KOPT-K1 (cell line): ENCODE measurements around the gene KLF9.
"Not testable (repeated sequence)": the region's sequence is repeated elsewhere in the genome, so short reads cannot be mapped to it uniquely, and the experiment has no call there.

Experiments used
- H3K27ac ChIP-seq: fragments of 200-600 bp; sonication (generic); 2 replicates; pipeline ENCODE4 v1.5.1; 2016; ENCODE audit warnings: antibody characterized with exemption, mild to moderate bottlenecking, low read depth, low read length; ENCODE audit not compliant: poor library complexity, severe bottlenecking
- H3K36me3 ChIP-seq: fragments of 200-600 bp; sonication (generic); 2 replicates; pipeline ENCODE4 v1.5.1; 2017; ENCODE audit warnings: antibody characterized with exemption, mild to moderate bottlenecking, low read length, moderate library complexity; ENCODE audit not compliant: insufficient read depth
- H3K9me3 ChIP-seq: fragments of 200-600 bp; sonication (generic); 2 replicates; pipeline ENCODE4 v1.5.1; 2017; ENCODE audit warnings: antibody characterized with exemption, low read length, mild to moderate bottlenecking; ENCODE audit not compliant: insufficient read depth, poor library complexity, severe bottlenecking

The KLF9 gene

DNA sequence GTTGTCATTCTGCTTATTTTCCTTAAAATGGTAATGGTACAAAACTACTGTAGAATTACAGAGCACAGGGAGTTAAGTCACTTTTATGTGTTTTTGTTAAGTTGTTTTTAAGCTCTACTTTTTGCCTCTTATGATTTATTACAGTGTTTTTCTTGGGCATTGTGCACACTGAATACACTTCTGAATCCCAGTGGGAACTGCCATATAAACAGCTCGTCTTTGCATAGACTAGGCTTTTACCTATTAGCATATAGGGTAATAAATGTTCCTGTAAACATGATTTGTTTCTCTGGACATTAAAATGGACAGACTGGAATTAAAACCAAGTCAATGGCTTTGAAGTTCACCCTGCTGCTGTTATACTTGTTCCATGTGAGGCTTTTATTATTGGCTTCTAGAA lies 12.2 kb downstream of the KLF9 start:
- Histone ChIP-seq H3K9me3 (no peaks in the 10 kb centered on the region), H3K27ac (no peak overlapping the region), H3K36me3 (no peaks in the 10 kb centered on the region)

DNA sequence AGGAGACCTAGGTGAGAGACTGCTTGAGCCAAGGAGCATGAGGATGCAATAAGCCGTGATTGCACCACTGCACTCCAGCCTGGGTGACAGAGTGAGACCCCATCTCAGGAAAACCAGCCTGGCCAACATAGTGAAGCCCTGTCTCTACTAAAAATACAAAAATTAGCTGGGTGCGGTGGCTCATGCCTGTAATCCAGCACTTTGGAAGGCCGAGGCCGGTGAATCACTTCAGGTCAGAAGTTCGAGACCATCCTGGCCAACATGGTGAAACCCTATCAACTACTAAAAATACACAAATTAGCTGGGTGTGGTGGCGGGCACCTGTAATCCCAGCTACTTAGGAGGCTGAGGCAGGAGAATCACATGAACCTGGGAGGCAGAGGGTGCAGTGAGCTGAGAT lies 13.2 kb downstream of the KLF9 start:
- not testable (repeated sequence) for H3K36me3 ChIP-seq, H3K27ac ChIP-seq, H3K9me3 ChIP-seq

DNA sequence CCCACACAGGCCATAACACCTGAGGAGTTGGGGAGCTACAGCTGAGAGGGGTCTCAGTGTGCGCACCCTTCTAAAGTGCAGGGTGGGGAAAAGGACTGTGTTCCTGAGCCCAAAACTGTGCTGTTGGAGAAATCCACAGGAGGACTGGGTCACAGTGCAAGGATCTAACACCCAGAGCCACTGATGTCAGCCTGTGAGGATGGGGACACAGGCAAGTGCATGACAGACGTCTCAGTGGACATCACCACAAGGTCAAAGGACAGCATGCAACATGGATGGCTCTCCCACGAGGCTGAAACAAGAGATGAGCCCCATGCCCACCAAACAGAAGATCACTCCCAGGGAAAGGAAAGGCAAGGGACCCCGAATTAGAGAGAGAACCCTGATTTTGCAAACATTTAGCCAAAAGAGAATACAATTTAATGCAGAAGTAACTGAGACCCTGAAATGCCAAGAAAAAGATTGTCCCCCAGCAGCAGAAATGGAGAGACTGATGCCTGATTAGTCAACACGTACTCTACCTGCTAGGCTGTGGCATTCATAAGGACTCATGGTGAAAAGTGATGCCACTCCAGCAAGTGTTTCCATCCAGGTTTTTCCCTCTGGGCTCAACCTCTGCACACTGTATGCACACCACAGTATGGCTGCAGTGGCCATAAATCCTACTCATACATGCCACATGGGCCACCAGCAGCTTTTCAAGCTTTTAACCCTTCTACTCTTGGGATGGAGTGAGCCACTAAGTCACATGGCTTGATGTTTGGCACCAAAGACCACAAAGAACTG lies 14.2 kb downstream of the KLF9 start:
- Histone ChIP-seq H3K9me3 (no peaks in the 10 kb centered on the region), H3K27ac (no peak overlapping the region)

DNA sequence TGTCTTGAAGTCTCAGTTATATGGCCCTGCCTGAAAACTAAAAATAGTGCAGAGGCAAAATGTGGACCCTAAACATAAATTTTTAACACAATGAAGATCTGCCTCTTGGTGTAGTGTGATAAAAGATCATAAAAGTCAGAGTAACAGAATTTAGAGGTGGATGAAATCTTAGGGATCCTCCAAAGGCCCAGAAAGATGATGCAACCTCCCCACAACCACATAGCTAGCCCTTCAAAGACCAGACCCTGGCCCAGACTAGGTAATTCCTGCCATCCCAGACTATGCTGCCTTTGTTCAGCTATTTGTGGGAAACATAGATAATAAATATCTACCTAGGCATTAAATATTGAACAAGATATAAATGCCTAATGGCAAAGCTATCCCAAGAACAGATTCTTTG lies 15.3 kb downstream of the KLF9 start:
- Histone ChIP-seq H3K9me3 (no peaks in the 10 kb centered on the region), H3K36me3 (no peaks in the 10 kb centered on the region), H3K27ac (no peak overlapping the region)

More for the DNA sequence above, 14.2 kb downstream of the KLF9 start:
- H3K36me3 ChIP-seq = no peaks in the 10 kb centered on the region

DNA sequence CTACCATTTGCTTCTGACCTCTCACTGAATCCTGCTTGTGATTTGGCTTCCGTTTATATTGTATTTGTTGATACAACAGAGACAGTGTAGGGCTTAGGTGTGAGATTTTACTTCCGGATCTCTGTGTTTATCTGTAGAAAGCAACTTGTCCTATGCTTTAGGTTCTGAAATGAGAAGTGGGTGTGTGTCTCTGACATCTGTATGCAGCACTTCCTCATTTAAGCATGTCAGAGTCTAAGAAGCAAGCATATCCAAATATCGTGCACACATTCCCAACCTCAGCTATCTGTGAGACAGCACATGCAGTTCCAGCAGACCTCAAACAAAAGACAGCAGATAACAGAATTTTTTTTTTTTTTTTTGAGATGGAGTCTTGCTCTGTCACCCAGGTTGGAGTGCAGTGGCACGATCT lies 16.3 kb downstream of the KLF9 start:
- H3K27ac ChIP-seq = no peak overlapping the region
- H3K36me3 ChIP-seq = no peaks in the 10 kb centered on the region
- no peaks in the 10 kb centered on the region for H3K9me3 ChIP-seq

DNA sequence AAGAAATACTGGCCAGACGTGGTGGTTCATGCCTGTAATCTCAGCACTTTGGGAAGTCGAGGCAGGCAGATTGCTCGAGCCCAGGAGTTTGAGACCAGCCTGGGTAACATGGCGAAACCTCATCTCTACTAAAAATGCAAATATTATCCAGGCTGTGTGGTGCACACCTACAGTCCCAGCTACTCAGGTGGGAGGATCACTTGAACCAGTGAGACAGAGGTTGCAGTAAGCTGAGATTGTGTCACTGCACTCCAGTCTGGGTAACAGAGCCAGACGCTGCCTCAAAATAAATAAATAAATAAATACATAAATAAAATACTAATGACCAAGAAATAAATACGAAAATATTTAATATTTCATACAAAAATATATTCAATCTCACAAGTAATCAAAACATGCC lies 18.8 kb downstream of the KLF9 start:
- Histone ChIP-seq H3K9me3 (no peaks in the 10 kb centered on the region), H3K27ac (no peak overlapping the region), H3K36me3 (no peaks in the 10 kb centered on the region)

DNA sequence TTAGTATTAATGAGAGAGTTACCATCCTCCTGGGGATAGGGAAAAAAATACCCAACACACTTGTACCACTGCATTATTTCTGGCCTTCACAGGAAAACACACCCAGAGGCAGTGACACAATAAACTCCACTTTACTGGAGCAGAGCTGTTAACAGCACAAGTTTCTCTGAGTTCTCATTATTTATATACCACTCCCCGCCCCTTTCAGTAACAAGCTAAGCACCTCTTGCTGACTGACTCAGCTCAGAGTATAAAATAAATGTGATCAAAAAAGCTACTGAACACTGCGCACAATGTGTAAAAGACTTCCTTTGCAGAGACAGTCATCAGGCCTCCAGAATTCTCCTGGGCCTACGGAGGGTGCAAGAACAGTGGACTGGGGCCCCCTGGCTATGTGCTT lies 21.6 kb downstream of the KLF9 start:
- H3K9me3 ChIP-seq = no peaks in the 10 kb centered on the region
- H3K36me3 ChIP-seq = no peaks in the 10 kb centered on the region
- no peak overlapping the region for H3K27ac ChIP-seq

DNA sequence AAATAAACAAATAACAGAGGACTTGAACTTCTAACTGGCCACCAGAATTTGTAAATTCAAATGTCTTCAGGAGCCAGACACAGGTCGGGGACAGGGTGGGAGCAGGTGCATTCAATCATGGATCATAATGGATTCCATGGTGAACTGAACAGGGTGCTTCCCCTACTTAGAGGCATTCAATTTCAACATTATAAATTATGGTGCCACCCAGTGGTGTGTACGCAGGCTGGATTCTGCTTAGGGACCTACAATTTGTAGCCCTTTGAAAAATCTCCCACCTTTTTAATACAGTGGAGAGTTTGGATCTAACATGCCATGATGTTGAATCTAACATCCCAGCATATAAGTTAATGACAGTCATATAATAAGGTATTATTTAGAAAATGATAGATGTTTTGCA lies 22.3 kb downstream of the KLF9 start:
- Histone ChIP-seq H3K36me3 (no peaks in the 10 kb centered on the region), H3K27ac (no peak overlapping the region), H3K9me3 (no peaks in the 10 kb centered on the region)

DNA sequence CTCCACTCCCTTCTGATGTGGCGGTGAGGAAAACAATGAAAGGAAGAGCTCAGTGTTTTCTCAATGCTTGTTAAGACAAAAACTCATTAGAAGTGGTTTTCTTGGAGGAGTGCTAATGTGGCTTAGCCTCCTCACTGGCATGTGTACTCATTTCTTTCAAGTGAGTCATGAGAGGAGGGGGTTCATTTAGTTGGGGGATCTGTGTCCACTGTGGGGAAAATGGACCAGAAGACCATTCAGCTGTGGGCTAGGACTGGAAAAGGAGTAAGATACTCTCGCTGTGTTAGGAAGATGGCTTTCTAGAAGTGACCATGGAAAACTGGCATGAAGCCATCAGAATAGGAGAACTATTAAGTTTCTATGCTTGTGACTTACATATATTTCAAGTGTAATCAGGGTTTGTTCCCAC lies 23.5 kb downstream of the KLF9 start:
- H3K9me3 ChIP-seq = no peaks in the 10 kb centered on the region
- H3K27ac ChIP-seq = no peak overlapping the region
- H3K36me3 ChIP-seq = no peaks in the 10 kb centered on the region

DNA sequence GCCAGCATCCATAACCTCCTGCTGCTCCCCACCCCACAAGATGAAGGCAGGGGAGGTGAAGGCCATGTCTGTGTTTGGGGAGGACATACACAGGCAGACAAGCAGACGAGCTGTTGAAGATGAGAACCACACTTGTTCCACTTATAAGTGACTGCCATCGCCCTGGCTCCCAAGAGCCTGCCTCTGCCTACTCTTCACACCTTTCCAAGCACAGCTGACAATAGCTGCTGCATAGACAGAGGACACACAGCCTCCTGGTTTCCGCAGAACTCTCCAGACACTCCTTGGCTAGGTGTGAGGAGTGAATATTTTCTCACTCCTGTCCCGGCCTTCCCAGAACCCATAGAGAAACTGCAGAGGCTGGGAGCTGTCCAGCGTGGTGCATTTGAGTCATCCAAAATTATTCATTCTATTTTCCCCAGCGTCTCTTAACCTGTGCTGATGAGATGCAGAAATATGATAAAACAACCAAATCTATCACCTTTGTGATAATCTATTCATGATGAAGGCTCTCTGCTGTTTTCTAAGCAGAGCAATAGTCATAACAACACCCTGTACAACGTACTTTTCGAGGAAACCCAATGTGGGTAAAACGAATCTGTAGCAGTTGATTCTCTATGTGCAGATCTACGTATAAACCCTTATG lies 24.7 kb downstream of the KLF9 start:
- H3K9me3 ChIP-seq = no peaks in the 10 kb centered on the region
- no peaks in the 10 kb centered on the region for H3K36me3 ChIP-seq
- H3K27ac ChIP-seq = no peak overlapping the region

DNA sequence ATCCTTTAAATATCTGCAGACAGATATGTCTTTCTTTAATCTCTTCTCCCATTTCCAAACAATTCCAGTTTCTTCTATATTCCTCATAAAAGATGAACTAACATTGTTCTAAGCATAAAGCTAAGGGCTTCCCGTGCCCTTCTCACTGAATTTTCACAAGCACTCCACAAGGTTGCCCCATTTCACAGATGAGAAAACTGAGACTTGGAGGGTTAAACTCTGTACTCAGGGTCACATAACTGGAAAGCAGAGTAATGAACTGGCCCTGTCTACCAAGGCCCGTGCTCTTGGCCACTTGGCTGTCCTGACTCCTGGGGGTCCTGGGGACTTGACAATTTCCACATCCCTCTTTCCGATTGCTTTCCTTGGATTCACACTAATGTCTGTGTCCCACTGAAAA lies 25.3 kb downstream of the KLF9 start:
- no peak overlapping the region for H3K27ac ChIP-seq
- no peaks in the 10 kb centered on the region for H3K36me3 ChIP-seq
- H3K9me3 ChIP-seq = no peaks in the 10 kb centered on the region

DNA sequence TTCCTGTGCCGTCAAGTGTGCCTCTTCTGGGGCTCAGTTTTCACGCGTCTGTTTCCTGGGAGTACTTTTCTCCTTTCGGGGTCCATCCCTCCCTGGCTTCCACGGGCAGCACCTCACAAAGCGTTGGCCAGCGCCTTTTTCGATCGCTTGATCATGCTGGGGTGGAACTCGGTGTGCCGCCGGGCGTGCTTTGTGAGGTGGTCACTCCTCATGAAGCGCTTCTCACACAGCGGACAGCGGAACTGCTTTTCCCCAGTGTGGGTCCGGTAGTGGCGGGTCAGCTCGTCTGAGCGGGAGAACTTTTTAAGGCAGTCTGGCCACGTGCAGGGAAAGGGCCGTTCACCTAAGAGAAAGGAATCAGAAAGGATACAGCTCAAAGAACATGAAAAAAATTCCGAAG lies 26.8 kb downstream of the KLF9 start:
- no peaks in the 10 kb centered on the region for H3K9me3 ChIP-seq
- no peak overlapping the region for H3K27ac ChIP-seq
- no peaks in the 10 kb centered on the region for H3K36me3 ChIP-seq

DNA sequence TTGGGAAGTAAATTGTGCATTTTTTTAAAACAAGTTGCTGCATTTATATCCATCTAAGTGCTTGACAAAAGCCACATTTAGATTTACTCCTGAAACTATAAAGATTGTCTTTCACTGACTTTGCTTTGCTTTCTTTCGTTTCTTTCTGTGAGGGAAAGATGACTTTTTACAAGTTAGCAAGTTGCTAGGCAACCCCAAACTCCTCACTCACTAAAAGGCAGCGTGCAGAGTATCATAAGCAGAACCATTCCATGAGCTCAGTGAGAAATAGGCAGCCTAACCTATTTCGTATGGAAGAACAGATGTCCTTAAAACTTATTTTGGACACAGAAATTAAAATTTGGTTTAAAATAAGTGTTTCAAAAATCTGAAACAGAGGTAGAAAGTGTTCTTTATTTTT lies 29.0 kb downstream of the KLF9 start:
- H3K27ac ChIP-seq = no peak overlapping the region
- no peaks in the 10 kb centered on the region for H3K9me3 ChIP-seq
- H3K36me3 ChIP-seq = no peaks in the 10 kb centered on the region

DNA sequence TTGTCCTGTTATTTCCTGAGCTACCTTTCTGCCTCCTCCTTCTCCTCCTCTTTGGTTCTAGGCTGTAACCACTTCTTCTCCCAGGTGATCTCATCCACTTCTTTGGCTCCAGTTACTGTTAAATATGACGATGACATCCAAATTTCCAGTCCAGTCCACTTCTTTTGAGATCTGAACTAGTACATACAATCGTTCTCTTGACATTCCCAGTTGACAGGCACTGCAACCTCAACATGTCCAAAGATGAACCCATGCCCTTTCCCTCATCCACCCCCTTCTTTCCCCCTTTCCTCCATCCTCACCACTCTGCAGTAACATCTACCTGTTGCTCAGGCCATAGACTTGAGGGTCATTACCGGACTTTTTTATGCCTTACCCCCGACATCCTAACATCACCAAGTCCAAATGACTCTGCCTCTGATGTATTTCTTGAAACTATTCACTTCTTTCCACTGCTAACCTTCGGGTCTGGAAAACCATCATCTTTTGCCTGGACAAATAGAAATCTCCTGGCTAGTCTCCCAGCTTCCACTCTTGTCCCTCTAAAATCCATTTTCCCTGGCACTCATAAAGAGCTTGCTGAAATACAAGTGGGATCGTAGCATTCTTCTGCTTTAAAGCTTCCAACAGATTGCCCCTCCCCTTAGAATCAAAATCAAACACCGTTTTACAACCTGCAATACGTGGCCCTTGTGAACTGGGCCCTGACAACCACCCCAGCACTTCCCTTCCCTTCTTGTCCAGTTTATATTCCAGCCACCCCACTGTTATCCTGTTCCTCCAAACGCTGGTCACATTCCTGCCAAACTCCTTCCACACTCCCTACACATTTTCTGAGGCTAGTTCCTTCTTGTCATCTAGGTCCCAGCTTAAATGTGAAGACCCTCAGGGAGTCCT lies 31.5 kb downstream of the KLF9 start:
- Histone ChIP-seq H3K9me3 (no peaks in the 10 kb centered on the region), H3K27ac (no peak overlapping the region), H3K36me3 (no peaks in the 10 kb centered on the region)

DNA sequence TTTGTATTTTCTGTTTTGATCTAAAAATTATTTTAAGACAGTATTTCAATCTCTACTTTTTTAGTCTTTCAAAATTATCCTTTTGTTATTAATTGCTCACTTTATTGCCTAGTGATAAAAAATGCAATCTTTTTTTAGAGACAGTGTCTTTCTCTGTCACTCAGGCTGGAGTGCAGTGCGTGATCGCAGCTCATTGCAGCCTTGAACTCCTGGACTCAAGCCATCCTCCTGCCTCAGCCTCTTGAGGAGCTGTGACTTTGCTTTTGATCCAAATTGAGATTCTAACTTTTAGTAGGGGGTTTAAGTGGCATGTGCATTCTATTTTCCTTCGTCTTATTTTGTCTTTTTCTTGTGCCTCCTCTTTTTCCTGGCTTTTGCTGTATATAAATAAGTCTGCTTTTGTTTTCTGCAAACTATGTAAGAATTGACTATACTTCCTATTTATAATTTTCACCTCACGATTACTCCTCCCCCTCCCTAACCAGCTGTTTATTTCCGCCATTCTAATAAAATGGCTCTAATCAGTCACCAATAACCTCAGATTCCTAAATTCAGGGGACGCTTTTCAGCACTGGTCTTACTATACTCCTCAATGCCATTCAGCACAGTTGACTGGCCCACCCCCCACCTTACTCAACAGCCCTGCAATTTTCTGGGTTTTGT lies 32.3 kb downstream of the KLF9 start:
- Histone ChIP-seq H3K36me3 (no peaks in the 10 kb centered on the region), H3K27ac (no peak overlapping the region)

More for the DNA sequence above, 32.3 kb downstream of the KLF9 start:
- H3K9me3 ChIP-seq = no peaks in the 10 kb centered on the region
